HG03060 (cell line): ENCODE data around the gene TLE2.

Experiments used
- ATAC-seq: cut with Tn5 transposase; IDR thresholded peaks from one replicate; pipeline ENCODE4 v1.9.1; 2021; ENCODE audit warnings: low read depth, moderate number of reproducible peaks; ENCODE audit not compliant: unreplicated experiment

TLE2 gene

DNA sequence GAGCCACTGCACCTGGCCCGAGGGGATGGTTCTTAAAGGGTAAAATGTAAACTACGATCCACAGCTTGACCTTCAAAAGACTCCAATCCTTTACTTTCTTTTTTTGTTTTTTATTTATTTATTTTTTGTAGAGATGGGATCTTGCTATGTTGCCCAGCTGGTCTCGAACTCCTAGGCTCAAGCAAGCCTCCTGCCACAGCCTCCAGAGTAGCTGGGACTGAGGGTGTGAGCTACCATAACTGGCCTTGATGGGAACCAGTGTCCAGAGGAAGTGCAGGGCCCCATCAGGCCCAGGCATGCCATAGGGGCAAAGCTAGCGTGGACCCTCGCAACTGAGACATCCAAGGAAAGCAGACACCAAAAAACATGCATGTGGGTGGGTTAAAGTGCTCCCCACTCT, 66.0 kb downstream of the TLE2 start:
- no peak for ATAC-seq

DNA sequence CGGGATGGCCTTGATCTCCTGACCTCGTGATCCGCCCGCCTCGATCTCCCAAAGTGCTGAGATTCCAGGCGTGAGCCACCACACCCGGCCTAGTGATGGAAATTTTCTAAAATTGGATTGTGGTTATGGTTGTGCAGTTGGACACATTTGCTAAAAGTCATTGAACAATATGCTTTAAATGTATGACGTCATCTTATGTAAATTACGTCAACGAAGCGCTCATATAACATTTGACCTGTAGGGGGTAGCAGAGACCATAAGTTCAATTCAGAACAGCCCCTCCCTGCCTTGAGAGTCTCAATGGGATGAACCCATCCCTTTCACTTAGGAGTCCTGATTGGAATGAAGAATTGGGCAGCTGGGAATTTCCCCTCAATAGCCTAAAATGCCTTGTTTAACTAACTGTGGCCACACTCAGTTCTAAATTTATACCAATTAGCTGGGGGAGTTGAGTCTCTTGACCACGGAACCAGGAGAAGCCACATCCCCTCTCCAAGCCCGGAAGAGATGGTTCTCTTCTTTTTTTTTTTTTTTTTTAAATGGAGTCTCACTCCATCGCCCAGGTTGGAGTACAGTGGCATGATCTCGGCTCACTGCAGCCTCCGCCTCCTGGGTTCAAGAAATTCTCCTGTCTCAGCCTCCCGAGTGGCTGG, 66.9 kb downstream of the TLE2 start:
- no peak for ATAC-seq

DNA sequence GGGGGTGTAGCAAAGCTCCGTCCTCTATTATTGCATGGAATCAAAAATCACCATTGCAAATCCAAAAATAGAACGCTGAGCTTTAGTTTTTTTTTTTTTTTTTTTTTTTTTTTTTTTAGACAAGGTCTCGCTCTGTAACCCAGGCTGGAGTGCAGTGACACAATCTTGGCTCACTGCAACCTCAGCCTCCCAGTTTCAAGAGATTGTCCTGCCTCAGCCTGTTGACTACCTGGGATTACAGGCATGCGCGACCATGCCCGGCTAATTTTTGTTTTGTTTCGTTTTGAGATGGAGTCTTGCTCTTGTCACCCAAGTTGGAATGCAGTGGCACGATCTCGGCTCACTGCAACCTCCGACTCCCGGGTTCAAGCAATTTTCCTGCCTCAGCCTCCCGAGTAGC, 69.0 kb downstream of the TLE2 start:
- ATAC-seq: no peak

DNA sequence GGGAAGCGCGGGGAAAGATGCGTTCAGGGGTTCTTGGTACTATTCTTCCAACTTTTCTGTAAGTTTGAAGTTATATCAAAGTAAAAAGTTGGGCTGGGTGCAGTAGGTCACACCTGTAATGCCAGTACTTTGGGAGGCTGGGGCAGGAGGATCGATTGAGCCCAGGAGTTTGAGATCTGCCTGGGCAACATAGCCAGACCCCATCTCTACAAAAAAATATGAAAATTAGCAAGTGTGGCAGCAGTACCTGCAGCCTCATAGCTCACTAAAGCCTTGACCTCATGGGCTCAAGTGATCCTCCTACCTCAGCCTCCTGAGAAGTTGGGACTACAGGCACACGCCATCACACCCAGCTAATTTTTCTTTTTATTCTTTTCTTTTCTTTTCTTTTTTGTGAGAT, 71.9 kb downstream of the TLE2 start:
- no peak for ATAC-seq

DNA sequence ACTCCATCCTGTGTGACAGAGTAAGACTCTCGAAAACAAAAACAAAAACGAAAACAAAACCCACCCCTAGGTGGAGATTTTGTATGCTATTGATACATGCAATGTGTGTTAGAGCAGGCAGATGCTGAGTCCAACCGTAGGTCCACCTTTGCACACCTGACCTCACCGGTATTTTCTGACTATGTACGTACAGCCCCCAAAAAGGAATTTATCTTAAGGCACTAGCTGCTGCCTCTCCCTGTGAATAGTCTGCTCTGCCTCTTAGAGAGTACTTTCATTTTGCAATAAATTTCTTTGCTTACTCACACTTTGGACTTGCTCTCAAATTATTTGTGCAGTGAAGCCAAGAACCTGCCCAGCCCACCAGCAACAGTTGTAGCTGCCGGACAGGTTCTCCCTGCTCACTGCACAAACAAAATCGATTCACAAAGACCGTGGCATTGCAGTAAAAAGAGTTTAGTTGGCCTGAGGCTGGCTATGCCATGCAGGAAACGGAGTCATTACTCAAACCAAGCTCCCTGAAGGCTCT, 76.1 kb downstream of the TLE2 start:
- no peak for ATAC-seq

DNA sequence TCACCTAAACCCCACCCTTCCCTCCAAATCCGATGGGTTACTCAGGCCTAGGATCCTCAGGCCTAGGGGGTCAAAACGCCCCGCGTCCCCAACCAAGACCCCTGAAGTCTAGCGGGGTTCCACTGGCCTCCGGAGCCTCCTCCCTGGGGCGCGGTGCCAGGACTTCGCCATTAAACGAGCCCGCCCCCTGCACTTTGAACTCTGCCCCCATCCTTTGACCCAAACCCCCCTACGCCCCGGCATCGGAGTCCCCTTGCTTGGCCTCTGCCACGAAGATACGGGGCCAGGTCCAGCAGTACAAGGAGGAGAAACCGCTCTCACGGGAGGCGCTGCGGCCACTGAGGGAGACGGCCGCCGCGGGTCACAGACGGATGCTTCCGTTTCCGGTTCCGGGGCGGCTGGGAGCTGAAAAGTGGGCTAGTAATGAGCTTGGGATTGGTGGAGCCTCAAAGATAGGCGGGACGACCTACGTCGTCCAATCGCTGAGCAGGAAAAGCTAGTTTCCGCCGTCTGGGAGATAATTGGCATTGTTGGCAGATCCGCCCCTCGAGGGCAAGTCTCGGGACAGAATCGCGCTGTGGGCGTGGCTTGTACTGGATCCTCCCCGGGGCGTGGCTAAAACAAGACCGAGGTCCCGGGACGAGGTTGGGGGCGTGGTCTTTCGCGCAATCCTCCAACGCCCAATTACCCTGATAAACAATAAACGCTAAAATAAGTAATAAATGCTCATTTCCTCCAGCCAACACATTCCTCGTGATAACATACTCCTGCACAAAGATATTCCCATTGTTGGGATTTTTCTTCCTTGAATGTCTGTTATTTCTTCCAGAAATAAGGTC, 78.6 kb downstream of the TLE2 start:
- peak; percentile 93 for ATAC-seq

DNA sequence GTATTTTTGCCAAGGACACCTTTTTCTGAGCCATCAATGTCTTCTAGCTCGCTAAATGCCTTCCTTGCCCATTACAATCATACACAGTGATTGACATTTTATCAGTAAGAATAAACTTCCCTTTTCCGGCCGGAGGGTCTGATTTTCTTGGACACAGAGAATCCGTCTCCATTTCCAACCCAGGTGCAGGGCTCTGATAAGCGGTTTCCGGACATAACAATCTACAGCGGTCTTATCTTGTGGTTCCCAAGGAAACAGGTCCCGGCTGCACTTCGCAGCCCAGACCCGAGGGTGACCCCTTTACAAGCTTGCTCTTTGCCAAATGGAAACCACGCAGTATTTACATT, 79.2 kb downstream of the TLE2 start:
- ATAC-seq: no peak
